SIG-M5 treated with dmso at 0.1 percent for 504 hours (cell line): ENCODE data around the gene LRRC26.

ENCODE experiments used
- DNase-seq: peaks from one replicate; lab custom pipeline; 2025; ENCODE audit not compliant: unreplicated experiment; lab: John Stamatoyannopoulos, UW

The LRRC26 gene

GRCh38 chr9:137184881-137185660 lies 15.2 kb upstream of the LRRC26 start:
- DNase-seq: no peak

GRCh38 chr9:137183980-137184595 lies 14.2 kb upstream of the LRRC26 start:
- no peak for DNase-seq

- no peak for DNase-seq
Measured at GRCh38 chr9:137182836-137183235, 13.0 kb upstream of the LRRC26 start.

- no peak for DNase-seq
Measured at GRCh38 chr9:137181680-137182079, 11.8 kb upstream of the LRRC26 start.

- DNase-seq: no peak
Measured at GRCh38 chr9:137180491-137180890, 10.6 kb upstream of the LRRC26 start.

GRCh38 chr9:137179761-137180160 lies 9.9 kb upstream of the LRRC26 start:
- DNase-seq: no peak

GRCh38 chr9:137178939-137179630 lies 9.2 kb upstream of the LRRC26 start:
- DNase-seq: no peak

- DNase-seq: no peak
Measured at GRCh38 chr9:137178201-137178938, 8.5 kb upstream of the LRRC26 start.

GRCh38 chr9:137176302-137177182 lies 6.7 kb upstream of the LRRC26 start:
- peak; percentile 34 for DNase-seq

GRCh38 chr9:137175345-137175961 lies 5.6 kb upstream of the LRRC26 start:
- no peak for DNase-seq

- DNase-seq: no peak
Measured at GRCh38 chr9:137174722-137175293, 5.0 kb upstream of the LRRC26 start.

GRCh38 chr9:137173796-137174664 lies 4.2 kb upstream of the LRRC26 start:
- DNase-seq: no peak

- DNase-seq: no peak
Measured at GRCh38 chr9:137172901-137173795, 3.3 kb upstream of the LRRC26 start.

GRCh38 chr9:137171149-137171900 lies 1.5 kb upstream of the LRRC26 start:
- no peak for DNase-seq

GRCh38 chr9:137170486-137171148 lies 766 bp upstream of the LRRC26 start:
- no peak for DNase-seq
